Epithelial cell of proximal tubule (primary cell): ENCODE measurements around the gene SLC27A6. TPM values are rescaled to one million over a fixed set of nuclear protein-coding genes. Genes with fewer than 3 reads are reported as not detected.
"Not testable (repeated sequence)": the region's sequence is repeated elsewhere in the genome, so short reads cannot be mapped to it uniquely, and the experiment has no call there.

ENCODE experiments used
- DNase-seq: peaks from one replicate; pipeline ENCODE4 v3.0.0-alpha.2; 2011; ENCODE audit warnings: low read depth
- H3K4me3 ChIP-seq: 2 replicates; pipeline ENCODE4 v1.5.1; 2011; ENCODE audit warnings: low read depth, mild to moderate bottlenecking, low read length
- CTCF ChIP-seq: conservative IDR thresholded peaks from 2 replicates; pipeline ENCODE4 v1.5.1; 2012; ENCODE audit warnings: low read depth, mild to moderate bottlenecking, low read length
- total RNA-seq: library from RNA; depleted of rRNA; stranded (reverse); fragments of >200 nt; gene quantifications from 2 replicates; pipeline ENCODE4 v1.2.3, GENCODE V29; 2015

The SLC27A6 gene
- total RNA-seq, 1 donor from 2014 or later = not detected

GRCh38 chr5:128949847-128950546 is 15.3 kb upstream of the SLC27A6 start:
- no peak for TF ChIP-seq CTCF
- DNase-seq = no peak
- H3K4me3 ChIP-seq = no peak overlapping the region

DNA sequence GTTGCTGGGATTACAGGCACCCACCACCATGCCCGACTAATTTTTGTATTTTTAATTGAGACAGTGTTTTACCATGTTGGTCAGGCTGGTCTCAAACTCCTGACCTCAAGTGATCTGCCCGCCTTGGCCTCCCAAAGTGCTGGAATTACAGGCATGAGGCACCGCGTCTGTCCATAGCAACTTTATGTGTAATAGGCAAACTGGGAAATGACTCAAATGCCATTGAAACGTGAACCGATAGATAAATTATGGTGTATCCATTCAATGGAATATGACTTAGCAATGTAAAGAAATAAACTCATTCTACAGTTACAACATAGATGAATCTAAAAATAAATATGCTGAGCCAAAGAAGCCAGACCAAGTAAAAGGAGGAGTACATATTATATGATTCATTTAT is 14.0 kb upstream of the SLC27A6 start:
- H3K4me3 ChIP-seq, DNase-seq: not testable (repeated sequence)

- DNase-seq = no peak
- no peak overlapping the region for H3K4me3 ChIP-seq
- no peak for TF ChIP-seq CTCF
These were observed 9.1 kb upstream of the SLC27A6 start for GRCh38 chr5:128956164-128956563.

- H3K4me3 ChIP-seq = no peak overlapping the region
- no peak for TF ChIP-seq CTCF
- DNase-seq = no peak
These were observed 3.1 kb upstream of the SLC27A6 start for GRCh38 chr5:128962211-128962610.

DNA sequence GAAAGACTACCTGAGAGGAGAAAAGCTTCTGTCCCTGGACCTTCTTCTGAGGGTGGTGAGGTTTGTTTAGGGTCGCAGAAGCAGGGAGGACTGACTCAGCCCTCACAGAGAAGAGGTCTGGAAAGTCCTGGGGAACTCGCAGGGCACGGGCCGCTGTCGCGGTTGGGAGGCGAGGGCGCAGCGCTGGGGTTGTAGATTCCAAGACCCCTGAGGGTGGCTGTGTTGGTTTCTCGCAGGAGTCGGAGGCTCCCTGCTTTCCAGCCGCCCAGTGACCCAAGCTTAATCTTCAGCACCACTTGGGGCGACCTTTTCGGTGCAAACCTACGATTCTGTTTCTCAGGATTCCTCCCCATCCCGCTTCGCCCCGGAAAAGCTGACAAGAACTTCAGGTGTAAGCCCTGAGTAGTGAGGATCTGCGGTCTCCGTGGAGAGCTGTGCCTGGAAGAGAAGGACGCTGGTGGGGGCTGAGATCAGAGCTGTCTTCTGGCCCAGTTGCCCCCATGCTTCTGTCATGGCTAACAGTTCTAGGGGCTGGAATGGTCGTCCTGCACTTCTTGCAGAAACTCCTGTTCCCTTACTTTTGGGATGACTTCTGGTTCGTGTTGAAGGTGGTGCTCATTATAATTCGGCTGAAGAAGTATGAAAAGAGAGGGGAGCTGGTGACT is 482 bp downstream of the SLC27A6 start:
- TF ChIP-seq CTCF = no peak
- no peak overlapping the region for H3K4me3 ChIP-seq
- no peak for DNase-seq

DNA sequence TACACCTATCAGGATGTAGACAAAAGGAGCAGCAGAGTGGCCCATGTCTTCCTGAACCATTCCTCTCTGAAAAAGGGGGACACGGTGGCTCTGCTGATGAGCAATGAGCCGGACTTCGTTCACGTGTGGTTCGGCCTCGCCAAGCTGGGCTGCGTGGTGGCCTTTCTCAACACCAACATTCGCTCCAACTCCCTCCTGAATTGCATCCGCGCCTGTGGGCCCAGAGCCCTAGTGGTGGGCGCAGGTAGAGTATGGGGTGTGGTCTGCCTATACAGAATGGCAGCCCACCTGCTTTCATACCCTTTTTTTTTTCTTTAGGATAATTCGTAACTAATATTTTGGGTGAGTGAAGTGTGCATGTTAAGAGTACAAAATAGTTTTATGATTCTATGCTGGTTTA is 1.1 kb downstream of the SLC27A6 start:
- no peak for TF ChIP-seq CTCF
- no peak for DNase-seq
- H3K4me3 ChIP-seq = no peak overlapping the region

- H3K4me3 ChIP-seq = no peak overlapping the region
- no peak for DNase-seq
- no peak for TF ChIP-seq CTCF
These were observed 1.6 kb downstream of the SLC27A6 start for GRCh38 chr5:128966846-128967245.
